IPS-20b (cell line): ENCODE results near the gene PEX5L.
A peak's percentile ranks its signal among the peaks of the same experiment; 100 is the strongest.

Experiments
- H3K27ac ChIP-seq: one replicate; pipeline ENCODE4 v1.5.1; 2013; ENCODE audit warnings: low read length
- H3K27me3 ChIP-seq: 2 replicates; pipeline ENCODE4 v1.6.1; 2013; ENCODE audit warnings: mild to moderate bottlenecking, low read length, inconsistent platforms; ENCODE audit not compliant: insufficient read depth
- H3K36me3 ChIP-seq: 2 replicates; pipeline ENCODE4 v1.6.1; 2013; ENCODE audit warnings: low read depth, mild to moderate bottlenecking, inconsistent platforms, low read length, moderate library complexity; ENCODE audit not compliant: insufficient read depth
- H3K4me1 ChIP-seq: 2 replicates; pipeline ENCODE4 v1.6.1; 2013; ENCODE audit warnings: mild to moderate bottlenecking, control low read depth, inconsistent platforms, low read length, moderate library complexity; ENCODE audit not compliant: insufficient read depth
- H3K4me3 ChIP-seq: 2 replicates; pipeline ENCODE4 v1.5.1; 2013; ENCODE audit warnings: mild to moderate bottlenecking, low read length, inconsistent platforms
- H3K9ac ChIP-seq: 2 replicates; pipeline ENCODE4 v1.6.1; 2013; ENCODE audit warnings: low read depth, mild to moderate bottlenecking, inconsistent platforms, low read length, moderate library complexity
- H3K9me3 ChIP-seq: 2 replicates; pipeline ENCODE4 v1.6.1; 2013; ENCODE audit warnings: mild to moderate bottlenecking, low read depth, low read length, inconsistent platforms; ENCODE audit not compliant: insufficient read depth

Gene PEX5L

GRCh38 chr3:179829401-179829800, 207.3 kb downstream of the PEX5L start:
- Histone ChIP-seq H3K27ac (no peak overlapping the region), H3K9me3 (no peaks in the 10 kb centered on the region), H3K27me3 (no peaks in the 10 kb centered on the region), H3K9ac (no peak overlapping the region), H3K36me3 (no peaks in the 10 kb centered on the region), H3K4me3 (no peak overlapping the region), H3K4me1 (peaks cover 18% of the 10 kb centered on the region)

- Histone ChIP-seq H3K36me3 (no peaks in the 10 kb centered on the region), H3K27me3 (no peaks in the 10 kb centered on the region), H3K4me1 (peaks cover 18% of the 10 kb centered on the region), H3K9me3 (no peaks in the 10 kb centered on the region), H3K9ac (no peak overlapping the region), H3K4me3 (no peak overlapping the region), H3K27ac (no peak overlapping the region)
These were observed 208.0 kb downstream of the PEX5L start for GRCh38 chr3:179828738-179829137.

DNA sequence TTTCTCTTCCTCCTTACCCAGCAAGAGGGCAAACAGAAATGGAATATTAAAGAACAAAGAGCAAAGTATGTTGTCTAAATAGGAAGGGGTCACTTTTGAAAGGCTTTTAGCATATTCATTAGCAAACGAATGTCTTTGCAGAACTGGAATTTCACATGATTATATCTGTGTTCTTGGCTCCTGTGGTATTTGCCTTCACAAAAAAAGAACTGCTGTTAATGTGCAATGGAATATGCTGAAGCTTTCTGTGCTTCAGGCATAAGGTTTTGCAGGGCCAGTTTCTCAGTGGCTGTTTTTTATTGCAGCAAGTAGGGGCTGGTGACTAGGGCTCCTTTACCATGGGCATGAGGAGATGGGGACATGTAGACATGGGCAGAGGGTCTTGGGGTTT, 210.5 kb downstream of the PEX5L start:
- no peak overlapping the region for H3K27ac ChIP-seq
- H3K27me3 ChIP-seq: no peaks in the 10 kb centered on the region
- no peak overlapping the region for H3K4me3 ChIP-seq
- peaks cover 18% of the 10 kb centered on the region for H3K4me1 ChIP-seq
- no peak overlapping the region; the same call in 1 of the 2 replicates for H3K9ac ChIP-seq
- H3K36me3 ChIP-seq: no peaks in the 10 kb centered on the region
- no peaks in the 10 kb centered on the region for H3K9me3 ChIP-seq

- Histone ChIP-seq H3K4me1 (peaks cover 18% of the 10 kb centered on the region), H3K36me3 (no peaks in the 10 kb centered on the region), H3K4me3 (no peak overlapping the region), H3K9ac (no peak overlapping the region), H3K27ac (peak overlapping the region; percentile 26), H3K9me3 (no peaks in the 10 kb centered on the region), H3K27me3 (no peaks in the 10 kb centered on the region)
These were observed 211.1 kb downstream of the PEX5L start for GRCh38 chr3:179825527-179826246.

DNA sequence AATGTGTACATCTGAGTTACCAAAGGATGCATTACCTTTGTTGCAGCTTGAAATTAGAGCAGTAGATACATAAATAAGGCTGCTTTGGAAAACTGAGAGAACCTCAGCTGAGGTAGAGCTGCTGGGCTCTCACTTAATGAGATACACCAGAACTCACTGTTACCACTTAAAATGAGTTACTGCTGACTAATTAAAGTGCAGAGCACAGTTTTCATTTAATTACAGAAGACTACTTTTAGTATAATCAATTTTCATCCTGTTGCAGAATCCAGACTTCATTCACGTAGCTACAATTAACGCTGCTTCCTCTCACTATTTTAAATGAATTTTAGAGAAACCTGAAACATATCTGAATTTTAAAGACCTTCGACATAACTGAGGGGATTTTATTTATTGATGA, 214.4 kb downstream of the PEX5L start:
- Histone ChIP-seq H3K27ac (no peak overlapping the region), H3K9ac (no peak overlapping the region), H3K9me3 (no peaks in the 10 kb centered on the region), H3K27me3 (no peaks in the 10 kb centered on the region), H3K4me1 (peaks cover 18% of the 10 kb centered on the region), H3K36me3 (no peaks in the 10 kb centered on the region), H3K4me3 (no peak overlapping the region)

DNA sequence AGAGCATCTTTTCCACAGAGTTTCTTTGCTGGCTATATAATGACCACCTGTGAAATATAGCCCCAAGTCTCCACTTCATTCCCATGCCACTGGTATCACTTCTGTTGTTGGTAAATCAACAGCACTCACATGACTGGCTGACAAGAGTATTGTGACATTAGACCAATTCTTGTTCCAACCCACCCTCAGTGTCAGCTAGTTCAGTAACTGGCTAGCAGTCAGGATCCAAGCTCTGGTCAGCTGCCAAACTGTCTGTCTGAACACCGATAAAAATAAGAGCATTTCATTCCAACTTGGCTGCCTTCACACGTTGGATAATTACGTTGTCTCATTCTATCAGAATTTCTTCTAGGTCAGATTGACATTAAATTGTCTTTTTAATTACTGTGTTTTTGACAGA, 217.4 kb downstream of the PEX5L start:
- Histone ChIP-seq H3K27ac (no peak overlapping the region), H3K4me1 (no peaks in the 10 kb centered on the region), H3K36me3 (no peaks in the 10 kb centered on the region), H3K4me3 (no peak overlapping the region), H3K9me3 (no peaks in the 10 kb centered on the region), H3K9ac (no peak overlapping the region), H3K27me3 (no peaks in the 10 kb centered on the region)

GRCh38 chr3:179812096-179812382, 224.7 kb downstream of the PEX5L start:
- Histone ChIP-seq H3K9ac (no peak overlapping the region), H3K27ac (no peak overlapping the region), H3K9me3 (no peaks in the 10 kb centered on the region)

DNA sequence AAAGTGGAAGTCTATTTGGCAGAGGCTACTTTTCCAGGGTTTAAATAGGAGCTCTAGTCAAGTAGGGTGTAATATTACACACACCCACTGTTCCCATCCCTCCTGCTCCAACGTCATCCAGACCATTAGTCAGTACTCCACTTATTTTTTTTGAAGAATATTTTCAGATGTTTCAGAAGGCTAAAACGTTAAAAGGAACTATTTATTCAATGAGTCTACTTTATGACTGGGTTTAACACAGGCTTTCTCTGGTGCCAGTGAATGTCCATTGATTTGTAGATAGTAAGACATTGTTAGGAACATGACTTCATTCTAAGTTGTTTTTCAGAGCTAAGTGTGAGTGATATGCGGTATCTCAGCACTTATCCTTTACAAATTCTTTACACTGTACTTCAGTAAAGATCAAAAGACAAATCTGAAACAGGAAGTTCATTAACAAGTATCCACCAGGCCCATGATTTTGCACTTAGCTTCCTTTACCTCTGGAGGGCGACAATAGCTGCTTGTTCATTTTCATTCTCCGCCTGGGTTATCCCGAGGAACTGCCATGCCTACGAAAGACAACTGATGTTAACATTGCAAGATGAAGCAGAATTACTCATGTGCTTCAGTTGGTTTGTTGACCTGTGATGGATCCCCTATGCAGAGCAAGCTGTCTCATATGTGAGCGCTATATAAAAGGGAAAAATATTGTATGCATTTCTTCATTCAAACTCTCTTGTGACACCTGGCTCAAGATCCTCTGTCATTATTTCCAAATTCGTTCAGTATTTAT, 225.2 kb downstream of the PEX5L start:
- H3K9me3 ChIP-seq: no peaks in the 10 kb centered on the region
- H3K27ac ChIP-seq: no peak overlapping the region
- H3K9ac ChIP-seq: no peak overlapping the region
- no peaks in the 10 kb centered on the region for H3K27me3 ChIP-seq
- no peaks in the 10 kb centered on the region for H3K4me1 ChIP-seq
- no peaks in the 10 kb centered on the region for H3K36me3 ChIP-seq
- H3K4me3 ChIP-seq: no peak overlapping the region

More at GRCh38 chr3:179812096-179812382, 224.7 kb downstream of the PEX5L start:
- Histone ChIP-seq H3K4me1 (no peaks in the 10 kb centered on the region), H3K27me3 (no peaks in the 10 kb centered on the region), H3K4me3 (no peak overlapping the region), H3K36me3 (no peaks in the 10 kb centered on the region)

- Histone ChIP-seq H3K27me3 (no peaks in the 10 kb centered on the region), H3K27ac (no peak overlapping the region), H3K4me3 (no peak overlapping the region), H3K9me3 (no peaks in the 10 kb centered on the region), H3K9ac (no peak overlapping the region), H3K36me3 (no peaks in the 10 kb centered on the region), H3K4me1 (no peaks in the 10 kb centered on the region)
These were observed 227.1 kb downstream of the PEX5L start for GRCh38 chr3:179809639-179810038.

- Histone ChIP-seq H3K9me3 (no peaks in the 10 kb centered on the region), H3K27ac (no peak overlapping the region), H3K36me3 (no peaks in the 10 kb centered on the region), H3K27me3 (no peaks in the 10 kb centered on the region), H3K9ac (no peak overlapping the region), H3K4me1 (no peaks in the 10 kb centered on the region), H3K4me3 (no peak overlapping the region)
These were observed 229.1 kb downstream of the PEX5L start for GRCh38 chr3:179807588-179807987.

DNA sequence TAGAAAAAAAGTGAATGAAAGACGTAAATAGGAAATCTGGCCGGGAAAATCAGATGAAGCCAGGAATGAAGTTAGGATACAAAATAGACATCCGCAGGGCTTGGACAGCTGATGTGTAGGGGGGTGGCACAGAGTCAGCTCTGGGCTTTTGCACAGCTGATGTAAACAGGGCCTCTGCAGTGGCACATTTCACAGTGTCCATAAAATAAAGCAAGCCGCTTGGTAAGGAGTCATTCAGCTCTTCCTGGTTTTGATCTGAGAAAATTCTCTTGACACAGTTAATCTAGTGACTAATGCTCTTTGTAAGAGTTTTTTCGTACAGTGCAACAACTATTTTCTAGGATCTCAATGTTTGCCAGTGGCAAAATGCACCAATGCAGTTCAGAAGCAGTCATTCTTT, 230.6 kb downstream of the PEX5L start:
- no peaks in the 10 kb centered on the region for H3K36me3 ChIP-seq
- no peak overlapping the region for H3K9ac ChIP-seq
- H3K27me3 ChIP-seq: no peaks in the 10 kb centered on the region
- H3K4me1 ChIP-seq: no peaks in the 10 kb centered on the region
- H3K4me3 ChIP-seq: no peak overlapping the region
- no peak overlapping the region for H3K27ac ChIP-seq
- H3K9me3 ChIP-seq: no peaks in the 10 kb centered on the region

DNA sequence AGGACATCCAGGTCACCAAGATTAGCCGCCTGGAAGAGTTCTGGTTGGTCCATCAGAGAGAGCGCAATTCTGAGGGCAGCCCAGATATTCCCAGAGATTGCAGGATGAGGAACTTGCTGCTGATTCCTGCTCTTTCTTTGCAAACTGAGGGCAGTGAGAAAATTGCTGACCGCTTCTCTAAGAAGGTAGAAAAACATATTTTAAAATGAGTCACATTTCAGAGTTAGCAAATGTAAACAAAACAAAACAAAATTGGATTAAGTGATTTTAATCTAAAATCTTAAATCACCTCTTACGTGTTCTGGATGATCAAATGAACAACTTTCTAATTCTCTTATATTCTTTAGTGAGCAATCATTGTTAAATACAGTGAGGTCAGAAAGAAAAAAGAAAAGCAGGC, 234.9 kb downstream of the PEX5L start:
- H3K4me1 ChIP-seq: no peaks in the 10 kb centered on the region
- H3K27ac ChIP-seq: no peak overlapping the region
- no peaks in the 10 kb centered on the region for H3K36me3 ChIP-seq
- H3K4me3 ChIP-seq: no peak overlapping the region
- no peaks in the 10 kb centered on the region for H3K9me3 ChIP-seq
- no peaks in the 10 kb centered on the region for H3K27me3 ChIP-seq
- H3K9ac ChIP-seq: no peak overlapping the region
